HG03196 (cell line): Measurements from ENCODE around the gene SULT6B1.
"Not testable (repeated sequence)": the region's sequence is repeated elsewhere in the genome, so short reads cannot be mapped to it uniquely, and the experiment has no call there.

Source experiments
- ATAC-seq: cut with Tn5 transposase; IDR thresholded peaks from one replicate; pipeline ENCODE4 v1.9.1; 2021; ENCODE audit not compliant: unreplicated experiment

SULT6B1 gene

GRCh38 chr2:37188570-37188969 lies at the start of gene SULT6B1:
Gene SULT6B1, minus strand, starts transcription at chr2:37188670. Its CDS starts 30 bp downstream, at chr2:37188640.
- ATAC-seq: no peak

- peak; percentile 3 for ATAC-seq
These were observed 43.9 kb upstream of the SULT6B1 start for GRCh38 chr2:37232131-37232933.

- peak; percentile 93 for ATAC-seq
These were observed 43.0 kb upstream of the SULT6B1 start, which contains the start of the genes CEBPZ and NDUFAF7 for GRCh38 chr2:37231241-37232130. Gene CEBPZ, minus strand, starts transcription at chr2:37231596. Its CDS starts 29 bp downstream, at chr2:37231567. Gene NDUFAF7, plus strand, starts transcription at chr2:37231658. Its CDS starts 48 bp downstream, at chr2:37231706.

- ATAC-seq: no peak
These were observed 42.1 kb upstream of the SULT6B1 start for GRCh38 chr2:37230581-37230980.

- ATAC-seq: no peak
These were observed 40.3 kb upstream of the SULT6B1 start for GRCh38 chr2:37228788-37229187.

- no peak for ATAC-seq
These were observed 38.4 kb upstream of the SULT6B1 start for GRCh38 chr2:37226863-37227262.

GRCh38 chr2:37225129-37225528 lies 36.7 kb upstream of the SULT6B1 start:
- not testable (repeated sequence) for ATAC-seq

GRCh38 chr2:37224063-37224462 lies 35.6 kb upstream of the SULT6B1 start:
- ATAC-seq: no peak

GRCh38 chr2:37223131-37223530 lies 34.7 kb upstream of the SULT6B1 start:
- no peak for ATAC-seq

GRCh38 chr2:37219046-37219445 lies 30.6 kb upstream of the SULT6B1 start:
- ATAC-seq: no peak

- ATAC-seq: no peak
These were observed 26.8 kb upstream of the SULT6B1 start for GRCh38 chr2:37215250-37215649.

- ATAC-seq: no peak
These were observed 23.5 kb upstream of the SULT6B1 start for GRCh38 chr2:37211939-37212338.

GRCh38 chr2:37211212-37211611 lies 22.7 kb upstream of the SULT6B1 start:
- no peak for ATAC-seq

- ATAC-seq: not testable (repeated sequence)
These were observed 18.3 kb upstream of the SULT6B1 start for GRCh38 chr2:37206760-37207159.

GRCh38 chr2:37205689-37206341 lies 17.3 kb upstream of the SULT6B1 start:
- ATAC-seq: no peak

- ATAC-seq: not testable (repeated sequence)
These were observed 16.7 kb upstream of the SULT6B1 start for GRCh38 chr2:37205071-37205661.

GRCh38 chr2:37203708-37204107 lies 15.2 kb upstream of the SULT6B1 start:
- ATAC-seq: no peak

- ATAC-seq: no peak
These were observed 13.3 kb upstream of the SULT6B1 start for GRCh38 chr2:37201766-37202165.

- ATAC-seq: no peak
These were observed 12.7 kb upstream of the SULT6B1 start for GRCh38 chr2:37201208-37201607.

GRCh38 chr2:37198681-37199065 lies 10.2 kb upstream of the SULT6B1 start:
- ATAC-seq: no peak
